ENCODE measurements around the gene ACBD7. TPM values are rescaled to one million over a fixed set of nuclear protein-coding genes. Genes with fewer than 3 reads are reported as not detected.

The ACBD7 gene
- total RNA-seq, 1 experiment from 2014 or later, result 2.0 TPM

Other genes with a start within 250 kb of the ACBD7 start
- 26.8 and 27.6 TPM in 2 replicates for gene SUV39H2, start 209.9 kb downstream of the ACBD7 start, total RNA-seq (2014; rRNA removed; shearing (Covaris generic))
- 2.1 and 2.8 TPM in 2 replicates for gene DCLRE1C, start 134.7 kb downstream of the ACBD7 start, total RNA-seq (2014; rRNA removed; shearing (Covaris generic))
- gene MEIG1, start 129.4 kb downstream of the ACBD7 start, total RNA-seq (2014; rRNA removed; shearing (Covaris generic)), result not detected in 2 replicates
- gene OLAH, start 44.8 kb downstream of the ACBD7 start, total RNA-seq (2014; rRNA removed; shearing (Covaris generic)), result not detected in 2 replicates
- gene RPP38, start 8.6 kb upstream of the ACBD7 start, total RNA-seq (2014; rRNA removed; shearing (Covaris generic)), result 17.5 and 18.5 TPM in 2 replicates
- 10.6 and 12.3 TPM in 2 replicates for gene NMT2, start 79.9 kb upstream of the ACBD7 start, total RNA-seq (2014; rRNA removed; shearing (Covaris generic))

All from H7 (cell line).